ENCODE results near the gene CHRM4.

The CHRM4 gene

DNA sequence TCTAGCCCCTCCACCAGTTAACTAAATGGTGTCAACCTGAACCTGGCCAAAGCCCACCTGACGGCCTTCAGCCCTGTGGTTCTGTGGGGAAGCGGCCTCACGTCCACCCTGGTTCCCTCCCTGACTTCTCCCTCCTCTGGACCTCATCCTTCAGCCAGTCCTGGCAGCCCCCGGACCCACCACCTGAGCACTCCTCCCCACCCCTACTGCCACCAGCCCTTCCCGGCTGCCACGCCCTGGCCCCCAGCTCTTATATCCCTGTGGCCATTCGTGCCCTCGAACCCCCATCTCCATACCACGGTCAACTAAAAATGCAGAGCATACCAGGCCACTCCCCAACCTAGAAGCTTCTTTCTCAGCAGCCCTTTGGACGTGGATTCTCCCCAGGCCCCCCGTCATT, 14.3 kb downstream of the CHRM4 start:
- Histone ChIP-seq H4K91ac (ENCODE audit: low read length) (peak overlapping the region; percentile 85), H2BK15ac (ENCODE audit: low read depth, poor library complexity, severe bottlenecking) (no peak overlapping the region), H3K4me1 (ENCODE audit: control insufficient read depth, insufficient read depth, low read depth, low read length) (peaks cover 44% of the 10 kb centered on the region), H2BK5ac (ENCODE audit: low read depth, low read length, poor library complexity, severe bottlenecking) (no peak overlapping the region), H3K9me3 (ENCODE audit: control insufficient read depth, low read length) (no peaks in the 10 kb centered on the region), H2AK5ac (ENCODE audit: low read length, severe bottlenecking) (no peak overlapping the region), H3K79me1 (replicated peaks; ENCODE audit: low read length, poor library complexity, severe bottlenecking) (peaks cover 1% of the 10 kb centered on the region), H3K23ac (ENCODE audit: low read length in 2 of 2) (no peak overlapping the region), H3K14ac (ENCODE audit: low read length in 2 of 2) (no peak overlapping the region), H3K36me3 (ENCODE audit: control insufficient read depth in 1 of 2, insufficient read depth in 2 of 2, low read depth in 1 of 2, low read length in 2 of 2) (peaks cover 26 to 62% of the 10 kb centered on the region in 2 experiments), H2BK12ac (ENCODE audit: low read length in 2 of 2) (no peak overlapping the region), H3K18ac (ENCODE audit: low read depth in 1 of 2, low read length in 2 of 2) (no peak overlapping the region), H4K8ac (ENCODE audit: low read length) (no peak overlapping the region), H3K4me3 (ENCODE audit: insufficient read depth in 1 of 2, low read depth in 1 of 2, low read length in 2 of 2) (no peak overlapping the region), H3K27ac (ENCODE audit: low read length, poor library complexity, severe bottlenecking) (no peak overlapping the region), H3K27me3 (ENCODE audit: control insufficient read depth in 1 of 2, insufficient read depth in 1 of 2, low read length in 2 of 2) (peaks cover 0 to 5% of the 10 kb centered on the region in 2 experiments), H3K4me2 (ENCODE audit: low read length, poor library complexity, severe bottlenecking) (no peak overlapping the region), H2BK120ac (ENCODE audit: low read depth, low read length) (no peak overlapping the region), H2AFZ (ENCODE audit: low read depth, low read length) (no peak overlapping the region), H3K9ac (ENCODE audit: low read length) (no peak overlapping the region), H3K4ac (ENCODE audit: low read depth in 1 of 2, low read length in 2 of 2) (no peak overlapping the region)
- DNase-seq: no peak
- WGBS: 97% methylated on average over 11 of the region's 11 CpGs

DNA sequence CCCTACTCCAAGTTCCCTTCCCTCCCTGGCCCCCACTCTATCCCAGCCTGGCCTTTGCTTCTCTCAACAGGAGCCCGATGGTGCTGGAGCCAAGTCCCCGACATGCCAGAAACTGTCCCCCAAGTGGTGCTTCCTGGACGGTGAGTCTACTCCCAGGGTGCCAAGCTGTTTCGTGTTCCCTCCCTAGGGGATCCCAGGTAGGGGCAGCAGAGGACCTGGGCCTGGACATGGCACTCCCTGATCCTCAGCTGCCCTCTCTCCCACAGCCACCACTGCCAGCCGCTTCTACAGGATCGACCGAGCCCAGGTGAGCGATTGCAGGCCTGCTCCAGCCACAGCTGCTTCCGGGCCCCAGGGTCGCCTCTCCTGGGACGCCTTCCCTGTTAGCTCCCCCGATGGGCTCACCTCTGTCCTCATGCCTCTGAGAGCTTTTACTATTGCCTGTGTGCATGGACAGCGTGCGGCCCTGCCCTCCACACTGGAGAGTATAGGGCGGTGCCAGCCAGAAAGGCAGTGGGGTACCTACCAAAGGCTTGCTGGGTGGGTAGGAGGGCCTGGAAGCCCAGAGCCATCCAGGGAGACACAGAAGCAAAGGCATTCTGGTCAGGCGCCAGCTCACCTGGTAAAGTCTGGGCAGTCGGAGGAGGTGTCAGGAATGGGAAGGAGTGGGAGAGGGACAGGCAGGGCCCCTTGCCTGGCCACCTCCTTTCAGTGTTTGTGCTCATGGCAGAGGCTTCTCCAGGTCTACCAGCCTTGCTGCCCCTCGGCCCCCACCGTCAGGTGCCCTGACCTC, 15.1 kb downstream of the CHRM4 start:
- H2AFZ ChIP-seq (ENCODE audit: low read depth, low read length): no peak overlapping the region
- H3K23ac ChIP-seq (ENCODE audit: low read length in 2 of 2): no peak overlapping the region
- no peak for DNase-seq
- H3K36me3 ChIP-seq (ENCODE audit: control insufficient read depth in 1 of 2, insufficient read depth in 2 of 2, low read depth in 1 of 2, low read length in 2 of 2): peaks cover 33 to 70% of the 10 kb centered on the region in 2 experiments
- H3K9ac ChIP-seq (ENCODE audit: low read length): no peak overlapping the region
- no peak overlapping the region for H2BK15ac ChIP-seq (ENCODE audit: low read depth, poor library complexity, severe bottlenecking)
- WGBS: 95% methylated on average over 19 of the region's 19 CpGs
- H3K27me3 ChIP-seq (ENCODE audit: control insufficient read depth in 1 of 2, insufficient read depth in 1 of 2, low read length in 2 of 2): no peaks in the 10 kb centered on the region
- no peak overlapping the region for H3K14ac ChIP-seq (ENCODE audit: low read length in 2 of 2)
- H4K91ac ChIP-seq (ENCODE audit: low read length): no peak overlapping the region
- no peak overlapping the region for H3K4me3 ChIP-seq (ENCODE audit: insufficient read depth in 1 of 2, low read depth in 1 of 2, low read length in 2 of 2)
- no peak overlapping the region for H4K8ac ChIP-seq (ENCODE audit: low read length)
- peaks cover 36% of the 10 kb centered on the region for H3K4me1 ChIP-seq (ENCODE audit: control insufficient read depth, insufficient read depth, low read depth, low read length)
- H2BK120ac ChIP-seq (ENCODE audit: low read depth, low read length): no peak overlapping the region
- no peak overlapping the region for H3K27ac ChIP-seq (ENCODE audit: low read length, poor library complexity, severe bottlenecking)
- no peaks in the 10 kb centered on the region for H3K9me3 ChIP-seq (ENCODE audit: control insufficient read depth, low read length)
- no peak overlapping the region for H3K4me2 ChIP-seq (ENCODE audit: low read length, poor library complexity, severe bottlenecking)
- no peak overlapping the region for H3K4ac ChIP-seq (ENCODE audit: low read depth in 1 of 2, low read length in 2 of 2)
- H2AK5ac ChIP-seq (ENCODE audit: low read length, severe bottlenecking): no peak overlapping the region
- no peak overlapping the region for H2BK12ac ChIP-seq (ENCODE audit: low read length in 2 of 2)
- H3K18ac ChIP-seq (ENCODE audit: low read depth in 1 of 2, low read length in 2 of 2): no peak overlapping the region
- H3K79me1 ChIP-seq (replicated peaks; ENCODE audit: low read length, poor library complexity, severe bottlenecking): peaks cover 6% of the 10 kb centered on the region
- H2BK5ac ChIP-seq (ENCODE audit: low read depth, low read length, poor library complexity, severe bottlenecking): no peak overlapping the region

DNA sequence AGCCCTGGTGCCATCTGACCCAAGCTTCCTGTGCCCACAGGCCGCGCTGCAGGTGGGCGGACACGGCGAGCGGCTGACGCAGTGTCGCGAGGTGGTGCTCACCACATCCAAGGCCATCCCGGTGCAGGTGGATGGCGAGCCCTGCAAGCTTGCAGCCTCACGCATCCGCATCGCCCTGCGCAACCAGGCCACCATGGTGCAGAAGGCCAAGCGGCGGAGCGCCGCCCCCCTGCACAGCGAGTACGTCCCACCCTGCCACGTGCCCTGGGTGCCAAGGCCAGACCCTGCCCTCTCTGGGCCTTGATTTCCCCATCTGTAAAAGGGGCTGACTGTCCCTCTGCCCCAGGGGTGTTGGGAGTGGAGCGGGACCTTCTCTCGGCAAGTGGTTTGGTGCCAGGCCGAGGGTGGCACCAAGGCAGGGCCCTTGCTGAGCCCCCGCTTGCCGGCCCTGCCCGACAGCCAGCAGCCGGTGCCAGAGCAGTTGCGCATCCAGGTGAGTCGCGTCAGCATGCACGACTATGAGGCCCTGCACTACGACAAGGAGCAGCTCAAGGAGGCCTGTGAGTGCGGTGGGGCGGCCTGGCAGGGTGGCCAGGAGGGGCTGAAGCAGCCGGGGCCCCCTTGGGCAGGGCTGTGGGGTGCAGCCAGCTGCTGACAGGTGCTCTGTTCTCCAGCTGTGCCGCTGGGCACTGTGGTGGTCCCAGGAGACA, 16.0 kb downstream of the CHRM4 start:
- Histone ChIP-seq H3K4ac (ENCODE audit: low read depth in 1 of 2, low read length in 2 of 2) (no peak overlapping the region), H4K8ac (ENCODE audit: low read length) (no peak overlapping the region), H2BK15ac (ENCODE audit: low read depth, poor library complexity, severe bottlenecking) (no peak overlapping the region), H2AFZ (ENCODE audit: low read depth, low read length) (no peak overlapping the region), H3K27me3 (ENCODE audit: control insufficient read depth in 1 of 2, insufficient read depth in 1 of 2, low read length in 2 of 2) (no peaks in the 10 kb centered on the region), H2AK5ac (ENCODE audit: low read length, severe bottlenecking) (no peak overlapping the region), H3K14ac (ENCODE audit: low read length in 2 of 2) (no peak overlapping the region), H2BK120ac (ENCODE audit: low read depth, low read length) (no peak overlapping the region), H3K18ac (ENCODE audit: low read depth in 1 of 2, low read length in 2 of 2) (no peak overlapping the region), H3K9me3 (ENCODE audit: control insufficient read depth, low read length) (no peaks in the 10 kb centered on the region), H4K91ac (ENCODE audit: low read length) (peak overlapping the region; percentile 45), H3K4me3 (ENCODE audit: insufficient read depth in 1 of 2, low read depth in 1 of 2, low read length in 2 of 2) (peak overlapping the region in 1 of 2 experiments; percentile 20), H3K9ac (ENCODE audit: low read length) (no peak overlapping the region), H3K27ac (ENCODE audit: low read length, poor library complexity, severe bottlenecking) (no peak overlapping the region), H3K36me3 (ENCODE audit: control insufficient read depth in 1 of 2, insufficient read depth in 2 of 2, low read depth in 1 of 2, low read length in 2 of 2) (peaks cover 36 to 77% of the 10 kb centered on the region in 2 experiments), H3K4me2 (ENCODE audit: low read length, poor library complexity, severe bottlenecking) (no peak overlapping the region), H3K23ac (ENCODE audit: low read length in 2 of 2) (no peak overlapping the region), H2BK5ac (ENCODE audit: low read depth, low read length, poor library complexity, severe bottlenecking) (no peak overlapping the region), H3K4me1 (ENCODE audit: control insufficient read depth, insufficient read depth, low read depth, low read length) (peaks cover 30% of the 10 kb centered on the region), H3K79me1 (replicated peaks; ENCODE audit: low read length, poor library complexity, severe bottlenecking) (peaks cover 10% of the 10 kb centered on the region), H2BK12ac (ENCODE audit: low read length in 2 of 2) (no peak overlapping the region)
- WGBS: 96% methylated on average over 37 of the region's 38 CpGs
- no peak for DNase-seq

DNA sequence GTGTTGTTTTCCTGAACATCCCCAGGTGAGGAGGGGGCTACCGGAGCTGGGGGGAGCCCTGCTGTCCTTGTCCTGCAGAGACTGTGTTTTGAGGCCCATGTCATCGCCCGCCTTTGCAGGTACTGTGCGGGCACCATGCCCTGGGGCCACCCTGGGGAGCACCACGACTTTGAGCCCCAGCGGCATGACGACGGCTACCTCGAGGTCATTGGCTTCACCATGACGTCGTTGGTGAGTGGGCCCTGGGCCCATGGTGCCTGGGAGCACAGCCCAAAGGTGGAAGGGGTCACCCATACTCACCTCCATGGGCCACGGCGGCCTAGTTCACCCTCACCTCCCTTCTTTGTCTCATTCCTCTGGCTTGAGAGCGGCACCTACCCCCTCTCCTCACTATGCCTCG, 16.8 kb downstream of the CHRM4 start:
- H3K4ac ChIP-seq (ENCODE audit: low read depth in 1 of 2, low read length in 2 of 2): no peak overlapping the region
- no peak overlapping the region for H3K18ac ChIP-seq (ENCODE audit: low read depth in 1 of 2, low read length in 2 of 2)
- H3K14ac ChIP-seq (ENCODE audit: low read length in 2 of 2): no peak overlapping the region
- no peak overlapping the region for H4K91ac ChIP-seq (ENCODE audit: low read length)
- peaks cover 33% of the 10 kb centered on the region for H3K4me1 ChIP-seq (ENCODE audit: control insufficient read depth, insufficient read depth, low read depth, low read length)
- H2BK15ac ChIP-seq (ENCODE audit: low read depth, poor library complexity, severe bottlenecking): no peak overlapping the region
- no peaks in the 10 kb centered on the region for H3K27me3 ChIP-seq (ENCODE audit: control insufficient read depth in 1 of 2, insufficient read depth in 1 of 2, low read length in 2 of 2)
- H4K8ac ChIP-seq (ENCODE audit: low read length): no peak overlapping the region
- H3K4me2 ChIP-seq (ENCODE audit: low read length, poor library complexity, severe bottlenecking): no peak overlapping the region
- no peak overlapping the region for H3K9ac ChIP-seq (ENCODE audit: low read length)
- no peak overlapping the region for H2AK5ac ChIP-seq (ENCODE audit: low read length, severe bottlenecking)
- H2BK120ac ChIP-seq (ENCODE audit: low read depth, low read length): no peak overlapping the region
- H2BK12ac ChIP-seq (ENCODE audit: low read length in 2 of 2): no peak overlapping the region
- H2BK5ac ChIP-seq (ENCODE audit: low read depth, low read length, poor library complexity, severe bottlenecking): no peak overlapping the region
- no peaks in the 10 kb centered on the region for H3K9me3 ChIP-seq (ENCODE audit: control insufficient read depth, low read length)
- H3K27ac ChIP-seq (ENCODE audit: low read length, poor library complexity, severe bottlenecking): no peak overlapping the region
- no peak overlapping the region for H2AFZ ChIP-seq (ENCODE audit: low read depth, low read length)
- no peak for DNase-seq
- peaks cover 17% of the 10 kb centered on the region for H3K79me1 ChIP-seq (replicated peaks; ENCODE audit: low read length, poor library complexity, severe bottlenecking)
- peaks cover 42 to 84% of the 10 kb centered on the region in 2 experiments for H3K36me3 ChIP-seq (ENCODE audit: control insufficient read depth in 1 of 2, insufficient read depth in 2 of 2, low read depth in 1 of 2, low read length in 2 of 2)
- 95% methylated on average over 15 of the region's 15 CpGs for WGBS
- no peak overlapping the region for H3K4me3 ChIP-seq (ENCODE audit: insufficient read depth in 1 of 2, low read depth in 1 of 2, low read length in 2 of 2)
- no peak overlapping the region for H3K23ac ChIP-seq (ENCODE audit: low read length in 2 of 2)

All from mesenchymal stem cell (in vitro differentiated cells and primary cell).